Pancreas (tissue), 10 donors: ENCODE data around the gene M1AP. TPM values are rescaled to one million over a fixed set of nuclear protein-coding genes. Genes with fewer than 3 reads are reported as not detected.

ENCODE experiments used
- ATAC-seq, 4 donors: fragments of 200-7000 bp; cut with Tn5 transposase; one replicate each; pipeline versions ENCODE4 v1.8.0 to v1.9.1; 2020; ENCODE audit warnings: mild to moderate bottlenecking in 4 of 4, moderate library complexity in 4 of 4
- DNase-seq, 6 donors: peaks; one replicate each; pipeline ENCODE4 v3.0.0-alpha.2; 2020
- FAIRE-seq: peaks from 2 replicates; lab custom pipeline; 2012; peaks lifted over from hg19 to GRCh38; lab: Jason Lieb, UNC
- H3K27ac ChIP-seq, 4 donors: fragments of 200-600 bp; sonication (generic); 1 replicate in 3 of 4; 2 replicates in 1 of 4; pipeline versions ENCODE4 v1.5.0 to v1.8.0; 2020
- H3K27me3 ChIP-seq, 4 donors: fragments of 200-600 bp; one replicate each; pipeline ENCODE4 v1.8.0; 2021
- H3K36me3 ChIP-seq, 3 donors: fragments of 200-600 bp; sonication (generic) in 1 of 3; one replicate each; pipeline versions ENCODE4 v1.5.0 to v1.8.0; 2020 to 2021
- H3K4me1 ChIP-seq, 3 donors: fragments of 200-600 bp; one replicate each; pipeline ENCODE4 v1.8.0; 2021
- H3K4me3 ChIP-seq, 4 donors: fragments of 200-600 bp; sonication (generic) in 2 of 4; one replicate each; pipeline versions ENCODE4 v1.5.0 to v1.8.0; 2020 to 2021
- H3K9me3 ChIP-seq, 4 donors: fragments of 200-600 bp; one replicate each; pipeline ENCODE4 v1.8.0; 2021
- CTCF ChIP-seq, 4 donors: fragments of 200-600 bp; sonication (generic) in 3 of 4; IDR thresholded peaks; one replicate each; pipeline versions ENCODE4 v1.5.0 to v1.8.0; 2021; ENCODE audit warnings: antibody characterized with exemption in 4 of 4
- WGBS, 2 donors: extraction: QIAGEN DNeasy Blood & Tissue Kit; methylation state at CpG; one replicate each; pipeline ENCODE4 v1.1.7; 2013; 5-methylcytosine and 5-hydroxymethylcytosine counted together
- intact Hi-C, 3 donors: fragments of 100-400 bp; cut with DNase I; formaldehyde crosslinking; loops; one replicate each; pipeline versions ENCODE4 v1.11.1 to v1.14.2; 2022
- polyA plus RNA-seq, 2 donors: library from polyadenylated mRNA; stranded (reverse); fragments of 200-250 nt; gene quantifications; one replicate each; pipeline ENCODE4 v1.2.3, GENCODE V29; 2013
- total RNA-seq, 6 donors: library from RNA; stranded (reverse); fragmentation: NEBNext Ultra II Directional in 4 of 6; extraction: Animal tissue kit (Norgen Biotek cat#: 25700) in 4 of 6; gene quantifications; one replicate each; pipeline versions ENCODE4 v1.2.1 to v1.2.4, GENCODE V29; 2021 to 2023
- donor health status: healthy with polysubstance abuse.
- donor health status: DM: no; HTN: no; CAD: no; lungs with moderate emphysema.
- donor health status: DM: no; HTN: no; CAD: no.
- donor health status: control.
- donor health status: control.
- donor health status: Bipolar disorder and iron deficiency.
- donor health status: DM: yes; HTN: yes; CAD: no.
- donor health status: DM: no; HTN: no; CAD: no.
- donor health status: DM: no; HTN: no; CAD: no.
- donor health status: DM: yes; HTN: yes; CAD: no.

The M1AP gene
- total and polyA plus RNA-seq, 8 donors: 0.11 to 0.66 (median 0.27) TPM

GRCh38 chr2:74513605-74514367 is 134.3 kb downstream of the M1AP start:
- no peaks in the 10 kb centered on the region for H3K9me3 ChIP-seq
- no peak overlapping the region for H3K27ac ChIP-seq
- peaks cover 0 to 63% (median 11%) of the 10 kb centered on the region in 4 donors for H3K27me3 ChIP-seq
- 9 to 11% methylated on average over 44 to 52 of the region's 52 CpGs for WGBS, 2 donors
- no peak for FAIRE-seq
- no peak for TF ChIP-seq CTCF (IDR thresholded peaks at IDR 0.05)
- ATAC-seq: no peak
- peak in 1 of 6 donors; percentile 52 for DNase-seq
- intact Hi-C loops: no loop called here
- no peaks in the 10 kb centered on the region for H3K36me3 ChIP-seq
- peaks cover 0 to 9% (median 0%) of the 10 kb centered on the region in 3 donors for H3K4me1 ChIP-seq
- no peak overlapping the region for H3K4me3 ChIP-seq

- DNase-seq: peak in 1 of 6 donors; percentile 43
- H3K27me3 ChIP-seq: peaks cover 0 to 58% (median 11%) of the 10 kb centered on the region in 4 donors
- H3K36me3 ChIP-seq: no peaks in the 10 kb centered on the region
- no peak overlapping the region for H3K27ac ChIP-seq
- whole genome bisulfite sequencing, 2 donors: 10 to 12% methylated on average over 35 to 36 of the region's 36 CpGs
- H3K9me3 ChIP-seq: no peaks in the 10 kb centered on the region
- intact Hi-C loops: no loop called here
- H3K4me1 ChIP-seq: peaks cover 0 to 9% (median 4%) of the 10 kb centered on the region in 3 donors
- no peak for TF ChIP-seq CTCF (IDR thresholded peaks at IDR 0.05)
- no peak overlapping the region for H3K4me3 ChIP-seq
- FAIRE-seq: no peak
- no peak for ATAC-seq
Measured at GRCh38 chr2:74512744-74513604, 135.2 kb downstream of the M1AP start.

GRCh38 chr2:74511104-74511989 is 136.8 kb downstream of the M1AP start:
- ATAC-seq (no peak), FAIRE-seq (no peak), DNase-seq (no peak)
- H3K4me3 ChIP-seq: no peak overlapping the region
- H3K27ac ChIP-seq: no peak overlapping the region
- peaks cover 0 to 14% (median 9%) of the 10 kb centered on the region in 3 donors for H3K4me1 ChIP-seq
- no peaks in the 10 kb centered on the region for H3K9me3 ChIP-seq
- TF ChIP-seq CTCF (IDR thresholded peaks at IDR 0.05): no peak
- peaks cover 0 to 44% (median 11%) of the 10 kb centered on the region in 4 donors for H3K27me3 ChIP-seq
- WGBS, 2 donors: 33 to 42% methylated on average over 11 of the region's 11 CpGs
- no peaks in the 10 kb centered on the region for H3K36me3 ChIP-seq
- intact Hi-C loops: no loop called here

GRCh38 chr2:74510272-74510671 is 137.9 kb downstream of the M1AP start:
- 77 to 87% methylated on average over 4 of the region's 4 CpGs for WGBS, 2 donors

More at GRCh38 chr2:74510272-74510671, 137.9 kb downstream of the M1AP start:
- no peak for FAIRE-seq
- intact Hi-C loops: no loop called here
- Histone ChIP-seq H3K9me3 (no peaks in the 10 kb centered on the region), H3K36me3 (no peaks in the 10 kb centered on the region), H3K4me3 (no peak overlapping the region), H3K4me1 (peaks cover 6 to 20% (median 11%) of the 10 kb centered on the region in 3 donors), H3K27me3 (peaks cover 0 to 33% (median 7%) of the 10 kb centered on the region in 4 donors), H3K27ac (no peak overlapping the region)
- ATAC-seq: no peak
- DNase-seq: no peak
- TF ChIP-seq CTCF (IDR thresholded peaks at IDR 0.05): no peak
